ENCODE data around the gene TCF3.

The TCF3 gene

DNA sequence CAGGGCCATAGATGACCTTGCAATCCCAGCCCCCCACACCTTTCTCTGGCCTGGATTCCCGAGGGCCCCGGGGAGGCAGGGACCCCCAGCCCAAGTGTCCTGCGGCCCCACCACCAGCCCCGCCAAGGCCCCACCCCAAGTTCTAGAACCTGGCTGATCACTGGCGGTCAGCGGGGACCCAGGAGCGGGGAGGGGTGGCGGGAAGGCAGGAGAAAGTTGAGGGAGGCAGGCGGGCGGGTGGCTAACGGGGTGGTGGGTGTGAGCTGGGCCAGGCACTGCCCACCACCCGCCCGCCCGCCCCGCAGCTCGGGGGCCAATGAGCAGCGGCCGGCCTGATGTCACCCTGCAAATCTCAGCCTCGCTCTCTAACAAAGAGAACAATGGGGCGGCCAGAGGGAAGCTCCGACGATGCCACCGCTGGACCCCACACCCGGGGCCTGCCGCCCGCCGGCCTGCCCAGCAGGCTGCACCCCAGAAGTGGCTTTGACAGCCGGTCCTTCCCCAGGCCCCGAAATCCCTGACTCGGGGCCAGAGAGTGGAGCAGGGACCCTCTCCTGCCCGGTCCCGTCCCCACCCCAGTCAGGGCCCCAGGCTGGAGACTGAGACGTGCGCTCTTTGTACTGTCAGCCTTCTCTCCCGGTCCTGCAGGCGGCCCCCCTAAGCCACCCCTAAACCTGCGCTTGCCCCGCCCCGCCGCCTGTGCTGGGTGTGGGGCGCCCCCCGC is 85.9 kb downstream of the TCF3 start:
- Histone ChIP-seq H3K9me2 (replicated peaks; ENCODE audit: insufficient read depth, low read length) (no peaks in the 10 kb centered on the region), H3K9me3 (ENCODE audit: insufficient read depth, low read length) (0 out of 2 replicates have a peak, but pooled peaks cover 3% of the 10 kb centered on the region), H2AFZ (ENCODE audit: low read depth, low read length, severe bottlenecking) (no peak overlapping the region), H3K9ac (ENCODE audit: low read length) (no peak overlapping the region), H3K4me2 (ENCODE audit: low read depth, low read length, poor library complexity, severe bottlenecking) (peak overlapping the region; percentile 30), H3K4me3 (ENCODE audit: insufficient read depth, low read length, poor library complexity, severe bottlenecking) (no peak overlapping the region), H3K27ac (ENCODE audit: low read depth, low read length) (no peak overlapping the region), H3K27me3 (ENCODE audit: low read length) (no peaks in the 10 kb centered on the region), H3K36me3 (ENCODE audit: low read length) (no peaks in the 10 kb centered on the region), H4K20me1 (ENCODE audit: low read depth, low read length) (no peaks in the 10 kb centered on the region), H3F3A (ENCODE audit: insufficient read depth) (0 out of 2 replicates have a peak, but pooled peaks cover 4% of the 10 kb centered on the region), H3K79me2 (ENCODE audit: insufficient read depth, low read length) (no peaks in the 10 kb centered on the region)
- TF ChIP-seq, protein P1, sequence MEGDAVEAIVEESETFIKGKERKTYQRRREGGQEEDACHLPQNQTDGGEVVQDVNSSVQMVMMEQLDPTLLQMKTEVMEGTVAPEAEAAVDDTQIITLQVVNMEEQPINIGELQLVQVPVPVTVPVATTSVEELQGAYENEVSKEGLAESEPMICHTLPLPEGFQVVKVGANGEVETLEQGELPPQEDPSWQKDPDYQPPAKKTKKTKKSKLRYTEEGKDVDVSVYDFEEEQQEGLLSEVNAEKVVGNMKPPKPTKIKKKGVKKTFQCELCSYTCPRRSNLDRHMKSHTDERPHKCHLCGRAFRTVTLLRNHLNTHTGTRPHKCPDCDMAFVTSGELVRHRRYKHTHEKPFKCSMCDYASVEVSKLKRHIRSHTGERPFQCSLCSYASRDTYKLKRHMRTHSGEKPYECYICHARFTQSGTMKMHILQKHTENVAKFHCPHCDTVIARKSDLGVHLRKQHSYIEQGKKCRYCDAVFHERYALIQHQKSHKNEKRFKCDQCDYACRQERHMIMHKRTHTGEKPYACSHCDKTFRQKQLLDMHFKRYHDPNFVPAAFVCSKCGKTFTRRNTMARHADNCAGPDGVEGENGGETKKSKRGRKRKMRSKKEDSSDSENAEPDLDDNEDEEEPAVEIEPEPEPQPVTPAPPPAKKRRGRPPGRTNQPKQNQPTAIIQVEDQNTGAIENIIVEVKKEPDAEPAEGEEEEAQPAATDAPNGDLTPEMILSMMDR (IDR thresholded peaks at IDR 0.05; ENCODE audit: insufficient read depth, low read length, poor library complexity, severe bottlenecking), result no peak
- TF ChIP-seq EZH2phosphoT487 (conservative IDR thresholded peaks at IDR 0.05; ENCODE audit: low read length), result no peak

DNA sequence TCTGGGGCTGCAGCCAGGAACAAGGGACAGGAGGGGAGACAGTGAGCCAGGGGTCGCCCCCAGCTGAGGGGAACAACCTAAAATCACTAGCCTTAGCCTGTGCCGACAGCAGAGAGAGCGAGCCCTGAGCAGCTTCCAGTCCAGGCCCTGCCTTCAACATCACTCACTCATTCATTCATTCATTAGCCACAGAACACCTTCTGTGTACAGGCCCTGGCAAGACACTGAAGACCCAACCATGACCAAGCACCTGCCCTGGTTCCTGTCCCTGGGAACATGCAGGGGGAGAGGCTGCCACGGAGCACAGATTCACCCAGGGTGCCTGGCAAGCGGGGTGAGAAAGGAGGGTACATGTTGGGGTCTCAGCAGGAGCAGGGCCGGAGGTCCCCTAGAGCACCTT is 89.2 kb downstream of the TCF3 start:
- no peaks in the 10 kb centered on the region for H3K9me3 ChIP-seq (ENCODE audit: insufficient read depth, low read length)
- H3K79me2 ChIP-seq (ENCODE audit: insufficient read depth, low read length), result no peaks in the 10 kb centered on the region
- H3K4me3 ChIP-seq (ENCODE audit: insufficient read depth, low read length, poor library complexity, severe bottlenecking), result no peak overlapping the region
- H4K20me1 ChIP-seq (ENCODE audit: low read depth, low read length), result no peaks in the 10 kb centered on the region
- H3K9ac ChIP-seq (ENCODE audit: low read length), result no peak overlapping the region
- no peaks in the 10 kb centered on the region for H3K27me3 ChIP-seq (ENCODE audit: low read length)
- H2AFZ ChIP-seq (ENCODE audit: low read depth, low read length, severe bottlenecking), result no peak overlapping the region
- H3K4me2 ChIP-seq (ENCODE audit: low read depth, low read length, poor library complexity, severe bottlenecking), result no peak overlapping the region
- no peak overlapping the region for H3K27ac ChIP-seq (ENCODE audit: low read depth, low read length)
- H3K36me3 ChIP-seq (ENCODE audit: low read length), result no peaks in the 10 kb centered on the region
- TF ChIP-seq, protein P1 (IDR thresholded peaks at IDR 0.05; ENCODE audit: insufficient read depth, low read length, poor library complexity, severe bottlenecking), result no peak
- no peak for TF ChIP-seq EZH2phosphoT487 (conservative IDR thresholded peaks at IDR 0.05; ENCODE audit: low read length)
- H3F3A ChIP-seq (ENCODE audit: insufficient read depth), result no peaks in the 10 kb centered on the region
- no peaks in the 10 kb centered on the region for H3K9me2 ChIP-seq (replicated peaks; ENCODE audit: insufficient read depth, low read length)

DNA sequence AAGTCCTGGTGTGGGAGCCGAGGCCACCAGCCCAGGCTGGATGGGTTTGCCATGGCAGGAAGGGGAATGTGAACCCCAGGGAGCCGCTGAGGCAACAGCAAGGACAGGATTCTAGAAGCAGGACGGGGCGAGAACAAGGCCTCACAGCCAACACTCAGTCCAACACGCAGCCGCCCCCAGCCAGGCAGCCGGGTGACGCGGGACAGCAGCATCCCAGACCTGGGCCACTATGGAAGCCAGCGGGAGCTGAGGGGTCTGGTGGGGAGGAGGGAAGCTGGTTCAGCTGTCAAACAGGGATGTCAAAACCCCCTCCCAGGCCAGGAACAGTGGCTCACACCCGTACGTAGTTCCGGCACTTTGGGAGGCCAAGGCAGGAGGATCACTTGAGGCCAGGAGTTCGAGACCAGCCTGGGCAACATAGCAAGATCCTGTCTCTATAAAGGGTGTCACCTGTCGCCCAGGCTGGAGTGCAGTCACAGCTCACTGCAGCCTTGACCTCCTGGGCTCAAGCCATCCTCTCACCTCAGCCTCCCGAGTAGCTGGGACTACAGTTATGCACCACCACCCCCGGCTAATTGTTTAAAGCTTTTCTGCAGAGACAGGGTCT is 91.1 kb downstream of the TCF3 start:
- H2AFZ ChIP-seq (ENCODE audit: low read depth, low read length, severe bottlenecking), result no peak overlapping the region
- no peak overlapping the region for H3K27ac ChIP-seq (ENCODE audit: low read depth, low read length)
- no peaks in the 10 kb centered on the region for H3K36me3 ChIP-seq (ENCODE audit: low read length)
- no peak overlapping the region for H3K4me2 ChIP-seq (ENCODE audit: low read depth, low read length, poor library complexity, severe bottlenecking)
- no peaks in the 10 kb centered on the region for H3K79me2 ChIP-seq (ENCODE audit: insufficient read depth, low read length)
- H3K9me2 ChIP-seq (replicated peaks; ENCODE audit: insufficient read depth, low read length), result no peaks in the 10 kb centered on the region
- TF ChIP-seq EZH2phosphoT487 (conservative IDR thresholded peaks at IDR 0.05; ENCODE audit: low read length), result no peak
- TF ChIP-seq, protein P1 (IDR thresholded peaks at IDR 0.05; ENCODE audit: insufficient read depth, low read length, poor library complexity, severe bottlenecking), result no peak
- H3K27me3 ChIP-seq (ENCODE audit: low read length), result no peaks in the 10 kb centered on the region
- H3K9me3 ChIP-seq (ENCODE audit: insufficient read depth, low read length), result no peaks in the 10 kb centered on the region
- H4K20me1 ChIP-seq (ENCODE audit: low read depth, low read length), result no peaks in the 10 kb centered on the region
- H3K9ac ChIP-seq (ENCODE audit: low read length), result no peak overlapping the region
- no peaks in the 10 kb centered on the region for H3F3A ChIP-seq (ENCODE audit: insufficient read depth)
- no peak overlapping the region for H3K4me3 ChIP-seq (ENCODE audit: insufficient read depth, low read length, poor library complexity, severe bottlenecking)
